K562 (cell line): ENCODE measurements around the gene FMC1. TPM values are rescaled to one million over a fixed set of nuclear protein-coding genes. Genes with fewer than 3 reads are reported as not detected.

Experiments used
- ATAC-seq: fragments of 200-7000 bp; cut with Tn5 transposase; 3 replicates; pipeline ENCODE4 v1.9.1; 2020; ENCODE audit warnings: moderate library complexity
- BruUV-seq: library from RNA; stranded (reverse); fragments of 400-500 nt; replicated peaks from 2 replicates; lab custom pipeline; 2021; lab: Mats Ljungman, UMichigan
- CTCF ChIA-PET: fragments of 300-600 bp; formaldehyde crosslinking; extraction: SDS; loops from one replicate; lab custom pipeline; 2021; ENCODE audit warnings: low intra/inter-chr PET ratio; lab: Yijun Ruan, JAX
- POLR2A ChIA-PET: fragments of 300-600, 350-650 bp; sonication (Branson Sonifier 250); formaldehyde crosslinking; extraction: SDS; loops from one replicate; lab custom pipeline; 2021; ENCODE audit warnings: antibody characterized with exemption, inconsistent platforms; lab: Yijun Ruan, JAX
- DNase-seq, 4 experiments: peaks; one replicate each; pipeline versions ENCODE4 v3.0.0 to v3.0.0-alpha.2; 2011 to 2018; ENCODE audit warnings: low spot score in 3 of 4, mixed read lengths in 3 of 4; ENCODE audit errors: extremely low read depth in 1 of 4
- FAIRE-seq: peaks from 2 replicates; lab custom pipeline; 2011; peaks lifted over from hg19 to GRCh38; lab: Jason Lieb, UNC
- H2AFZ ChIP-seq: 2 replicates; pipeline ENCODE4 v1.6.0; 2011; ENCODE audit warnings: low read depth, low read length, control low read depth, inconsistent platforms
- H3K27ac ChIP-seq: fragments of 200-600 bp; 3 replicates; pipeline ENCODE4 v1.8.0; 2011; ENCODE audit warnings: low read depth, mild to moderate bottlenecking, control low read depth, inconsistent platforms, low read length, moderate library complexity, mixed read lengths; ENCODE audit errors: extremely low read depth
- H3K27me3 ChIP-seq, 2 experiments: fragments of 300-600 bp in 1 of 2; 2 replicates in 1 of 2; 3 replicates in 1 of 2; pipeline versions ENCODE4 v1.6.0 to v1.8.0; 2011; ENCODE audit warnings: inconsistent platforms in 2 of 2, low read length in 2 of 2, mild to moderate bottlenecking in 1 of 2, mixed read lengths in 1 of 2, moderate library complexity in 1 of 2; ENCODE audit not compliant: control insufficient read depth in 2 of 2, insufficient read depth in 2 of 2
- H3K36me3 ChIP-seq: fragments of 300-600 bp; 3 replicates; pipeline ENCODE4 v1.8.0; 2011; ENCODE audit warnings: mild to moderate bottlenecking, low read length, inconsistent platforms; ENCODE audit not compliant: control insufficient read depth, insufficient read depth
- H3K4me1 ChIP-seq, 2 experiments: fragments of 200-600 bp in 1 of 2; replicated peaks in 1 of 2; 2 replicates in 1 of 2; 3 replicates in 1 of 2; pipeline versions ENCODE4 v1.5.1 to v1.8.0; 2011; ENCODE audit warnings: inconsistent platforms in 2 of 2, low read length in 2 of 2, mild to moderate bottlenecking in 1 of 2, mixed read lengths in 1 of 2, moderate library complexity in 1 of 2; ENCODE audit not compliant: control insufficient read depth in 2 of 2, insufficient read depth in 2 of 2
- H3K4me2 ChIP-seq: 2 replicates; pipeline ENCODE4 v1.6.1; 2011; ENCODE audit warnings: low read length, control low read depth, inconsistent platforms, mixed read lengths; ENCODE audit not compliant: insufficient read depth
- H3K4me3 ChIP-seq: fragments of 200-600 bp; sonication (generic), shearing (Covaris generic); 2 replicates; pipeline ENCODE4 v1.5.1; 2016; ENCODE audit warnings: control low read depth, inconsistent platforms
- H3K79me2 ChIP-seq: fragments of 200-600 bp; 3 replicates; pipeline ENCODE4 v1.8.0; 2011; ENCODE audit warnings: low read length, inconsistent platforms; ENCODE audit not compliant: control insufficient read depth, insufficient read depth
- H3K9ac ChIP-seq, 2 experiments: 2 replicates each; pipeline versions ENCODE4 v1.6.0 to v1.6.1; 2011; ENCODE audit warnings: low read depth in 2 of 2, low read length in 2 of 2, control low read depth in 1 of 2, inconsistent platforms in 1 of 2, mild to moderate bottlenecking in 1 of 2, mixed read lengths in 1 of 2; ENCODE audit not compliant: insufficient read depth in 1 of 2
- H3K9me1 ChIP-seq: one replicate; pipeline ENCODE4 v1.6.0; 2011; ENCODE audit warnings: inconsistent platforms, mild to moderate bottlenecking, low read length, moderate library complexity; ENCODE audit not compliant: control insufficient read depth, insufficient read depth
- H3K9me3 ChIP-seq: replicated peaks from 2 replicates; pipeline ENCODE4 v1.5.1; 2011; ENCODE audit warnings: low read depth, low read length, inconsistent platforms; ENCODE audit not compliant: control insufficient read depth, insufficient read depth
- H4K20me1 ChIP-seq: replicated peaks from 2 replicates; pipeline ENCODE4 v1.6.1; 2011; ENCODE audit warnings: low read length, inconsistent platforms, mixed read lengths; ENCODE audit not compliant: control insufficient read depth, insufficient read depth
- BDP1 ChIP-seq: IDR thresholded peaks from 3 replicates; pipeline ENCODE4 v1.6.1; 2011; ENCODE audit not compliant: insufficient read length, insufficient read depth
- C11orf30 ChIP-seq: fragments of 450-650 bp; IDR thresholded peaks from 2 replicates; pipeline ENCODE4 v1.6.1; 2016; ENCODE audit warnings: low read depth, mild to moderate bottlenecking
- CBX1 ChIP-seq: sonication (generic); IDR thresholded peaks from 2 replicates; pipeline ENCODE4 v1.6.1; 2016; ENCODE audit warnings: antibody characterized with exemption, low read depth, mild to moderate bottlenecking
- CCAR2 ChIP-seq: fragments of 200-400 bp; formaldehyde crosslinking; IDR thresholded peaks from 2 replicates; pipeline ENCODE4 v1.6.1; 2017; ENCODE audit warnings: mild to moderate bottlenecking, low read depth, low read length
- DEAF1 ChIP-seq: fragments of 450-650 bp; formaldehyde crosslinking; IDR thresholded peaks from 2 replicates; pipeline ENCODE4 v1.4.0; 2020; ENCODE audit warnings: mild to moderate bottlenecking, moderate library complexity
- EP300 ChIP-seq: IDR thresholded peaks from 2 replicates; pipeline ENCODE4 v1.6.1; 2012; ENCODE audit warnings: low read length, improper control_type of control experiment
- ETV1 ChIP-seq: fragments of 450-650 bp; conservative IDR thresholded peaks from 2 replicates; pipeline ENCODE4 v1.6.1; 2016; ENCODE audit warnings: missing genetic modification characterization, control low read depth, low read depth, missing compliant biosample characterization
- GABPB2 ChIP-seq: fragments of 250-450 bp; sonication (Bioruptor Pico); conservative IDR thresholded peaks from 2 replicates; pipeline ENCODE4 v1.5.1; 2021; ENCODE audit warnings: mild to moderate bottlenecking
- HNRNPUL1 ChIP-seq: fragments of 200-400 bp; formaldehyde crosslinking; IDR thresholded peaks from 2 replicates; pipeline ENCODE4 v1.6.1; 2017; ENCODE audit warnings: low read length
- MAFG ChIP-seq: fragments of 450-650 bp; conservative IDR thresholded peaks from 2 replicates; pipeline ENCODE4 v1.6.1; 2016; ENCODE audit warnings: missing genetic modification characterization, missing compliant biosample characterization
- MAFK ChIP-seq: IDR thresholded peaks from 2 replicates; pipeline ENCODE4 v1.6.1; 2011; ENCODE audit warnings: low read length, improper control_type of control experiment
- NFATC3 ChIP-seq: fragments of 450-650 bp; IDR thresholded peaks from 2 replicates; pipeline ENCODE4 v1.6.1; 2017; ENCODE audit warnings: mild to moderate bottlenecking
- NR1H2 ChIP-seq: sonication (generic); formaldehyde crosslinking; IDR thresholded peaks from 2 replicates; pipeline ENCODE4 v1.4.0; 2020; ENCODE audit warnings: mild to moderate bottlenecking, missing genetic modification reagents
- PTTG1 ChIP-seq: fragments of 450-650 bp; IDR thresholded peaks from 2 replicates; pipeline ENCODE4 v1.6.1; 2016; ENCODE audit warnings: low read depth, mild to moderate bottlenecking, missing genetic modification characterization, missing compliant biosample characterization
- RHOXF2B ChIP-seq: fragments of 250-450 bp; sonication (Bioruptor Pico); conservative IDR thresholded peaks from 2 replicates; pipeline ENCODE4 v1.5.1; 2021
- TCF7 ChIP-seq: sonication (generic); IDR thresholded peaks from 2 replicates; pipeline ENCODE4 v1.6.1; 2016; ENCODE audit warnings: antibody characterized with exemption, borderline replicate concordance
- TOE1 ChIP-seq, 2 experiments: fragments of 450-650 bp in 1 of 2; sonication (generic) in 1 of 2; formaldehyde crosslinking in 1 of 2; IDR thresholded peaks; 2 replicates each; pipeline versions ENCODE4 v1.7.1 to v1.8.0; 2016 to 2022; ENCODE audit warnings: borderline replicate concordance in 2 of 2, mild to moderate bottlenecking in 2 of 2, antibody characterized with exemption in 1 of 2, inconsistent platforms in 1 of 2, low read depth in 1 of 2, missing genetic modification reagents in 1 of 2, moderate library complexity in 1 of 2
- ZNF316 ChIP-seq: fragments of 450-650 bp; IDR thresholded peaks from 2 replicates; pipeline ENCODE4 v1.6.1; 2016
- ZNF384 ChIP-seq: IDR thresholded peaks from 2 replicates; pipeline ENCODE4 v1.6.1; 2012; ENCODE audit warnings: low read depth, low read length, improper control_type of control experiment
- ZNF695 ChIP-seq: fragments of 450-650 bp; formaldehyde crosslinking; IDR thresholded peaks from 2 replicates; pipeline ENCODE4 v1.4.0; 2020; ENCODE audit warnings: mild to moderate bottlenecking, moderate library complexity
- WGBS: fragments of 100-300 bp; shearing (Covaris generic); methylation state at CpG from one replicate; pipeline ENCODE4 v1.1.6; 2016; ENCODE audit warnings: low coverage, mixed read lengths; ENCODE audit not compliant: insufficient coverage; ENCODE audit errors: missing lambda C conversion rate; 5-methylcytosine and 5-hydroxymethylcytosine counted together
- in situ Hi-C: fragments of 300-500 bp; cut with MboI; formaldehyde crosslinking; loops from 4 replicates; pipeline ENCODE4 v1.15.0; 2018; ENCODE audit warnings: inconsistent platforms, mixed read lengths
- intact Hi-C: fragments of 100-400 bp; cut with micrococcal nuclease; formaldehyde crosslinking; loops from 2 replicates; pipeline ENCODE4 v1.14.2; 2022
- polyA plus RNA-seq, 8 experiments: library from polyadenylated mRNA; depleted of rRNA in 4 of 8; stranded (reverse) in 5 of 8; unstranded in 3 of 8; fragments of >200 nt; fragmentation: Nextera tagmentation in 2 of 8; fragmentation: Illumina TruSeq in 1 of 8; extraction: Ambion mirVana in 2 of 8; extraction: Trizol in 1 of 8; gene quantifications; 2 replicates each; pipeline versions ENCODE4 v1.2.1 to v1.2.3, GENCODE V29; 2011 to 2014; ENCODE audit warnings: inconsistent platforms in 1 of 8, missing spikeins in 1 of 8
- total RNA-seq, 7 experiments: library from RNA; depleted of rRNA in 6 of 7; stranded (reverse); fragments of >200 nt in 6 of 7; fragmentation: Illumina TruSeq in 2 of 7; extraction: Trizol in 2 of 7; gene quantifications; 2 replicates each; pipeline versions ENCODE4 v1.2.1 to v1.2.3, GENCODE V29; 2011 to 2021; ENCODE audit warnings: low replicate concordance in 1 of 7

The FMC1 gene
- total and polyA plus RNA-seq, 9 of the 15 experiments (the other 6 are each of a cell fraction or from before 2014, with no cell fraction given), result 14.0 to 116 (median 29.0) TPM

GRCh38 chr7:139329119-139329518 is 12.0 kb upstream of the FMC1 start (continued):
- TF ChIP-seq DEAF1 (CRISPR knock-in tag), result no peak
- TF ChIP-seq MAFK, result peak; percentile 97
- TF ChIP-seq CBX1, result no peak
- TF ChIP-seq PTTG1, result no peak
- TF ChIP-seq NR1H2 (CRISPR knock-in tag), result no peak
- TF ChIP-seq C11orf30, result peak; percentile 97
- TF ChIP-seq ZNF384, result 0 out of 2 replicates have a peak, but pooled peaks have one; percentile 36
- peak; percentile 95 for TF ChIP-seq MAFG (tag)
- TF ChIP-seq ZNF316, result peak; percentile 98
- TF ChIP-seq, all 486 proteins: peak for 9

- Histone ChIP-seq H3K36me3 (no peaks in the 10 kb centered on the region), H3K9me1 (no peaks in the 10 kb centered on the region), H3K4me3 (no peak overlapping the region), H3K9ac (no peak overlapping the region), H3K4me1 (peaks cover 0 to 9% of the 10 kb centered on the region in 2 experiments; a peak in 4 of 5 replicates), H3K27ac (no peak overlapping the region), H3K4me2 (no peak overlapping the region), H3K27me3 (no peaks in the 10 kb centered on the region; a peak in 1 of 5 replicates), H3K79me2 (no peaks in the 10 kb centered on the region), H3K9me3 (no peaks in the 10 kb centered on the region), H2AFZ (peak overlapping the region; percentile 16), H4K20me1 (no peaks in the 10 kb centered on the region)
- in situ Hi-C loops, result no loop called here
- intact Hi-C loops, result no loop called here
- CTCF ChIA-PET, result no interaction called here
- POLR2A ChIA-PET, result interaction anchor here (1.0 kb wide), 1 partner anchor 8 kb away, joined by 7 read pairs; no protein-coding TSS in a partner anchor
- BruUV-seq, result no TSS peak
- peak; percentile 18; the same call in 2 of the 3 replicates for ATAC-seq
- no peak for DNase-seq
- FAIRE-seq, result peak; percentile 15
- 36% methylated on average over 3 of the region's 3 CpGs for WGBS
- TF ChIP-seq MAFG (tag) (no peak), ETV1 (tag) (peak; percentile 46; the same call in 1 of the 2 replicates), BDP1 (no peak), RHOXF2B (CRISPR knock-in tag) (no peak), HNRNPUL1 (no peak), EP300 (0 out of 2 replicates have a peak, but pooled peaks have one; percentile 15), CCAR2 (no peak), ZNF695 (CRISPR knock-in tag) (no peak), TOE1 (IDR thresholded peaks at IDR 0.05; ENCODE audit: borderline replicate concordance) (peak; percentile 59; the same call in 1 of the 2 replicates), TOE1 (CRISPR knock-in tag; IDR thresholded peaks at IDR 0.05; ENCODE audit: borderline replicate concordance, low read depth) (no peak), TCF7 (no peak), GABPB2 (CRISPR knock-in tag) (no peak), DEAF1 (CRISPR knock-in tag) (no peak), NFATC3 (no peak)
These were observed 10.7 kb upstream of the FMC1 start for GRCh38 chr7:139330333-139331030.
